NCI-H345 treated with DMSO at 0.1 percent for 48 hours (cell line): ENCODE measurements around the gene FBXO36.
"Not testable (repeated sequence)": the region's sequence is repeated elsewhere in the genome, so short reads cannot be mapped to it uniquely, and the experiment has no call there.

ENCODE experiments used
- DNase-seq: peaks from one replicate; lab custom pipeline; 2025; ENCODE audit not compliant: unreplicated experiment; lab: John Stamatoyannopoulos, UW

The FBXO36 gene

GRCh38 chr2:229910147-229910831, 12.0 kb upstream of the FBXO36 start:
- no peak for DNase-seq

DNA sequence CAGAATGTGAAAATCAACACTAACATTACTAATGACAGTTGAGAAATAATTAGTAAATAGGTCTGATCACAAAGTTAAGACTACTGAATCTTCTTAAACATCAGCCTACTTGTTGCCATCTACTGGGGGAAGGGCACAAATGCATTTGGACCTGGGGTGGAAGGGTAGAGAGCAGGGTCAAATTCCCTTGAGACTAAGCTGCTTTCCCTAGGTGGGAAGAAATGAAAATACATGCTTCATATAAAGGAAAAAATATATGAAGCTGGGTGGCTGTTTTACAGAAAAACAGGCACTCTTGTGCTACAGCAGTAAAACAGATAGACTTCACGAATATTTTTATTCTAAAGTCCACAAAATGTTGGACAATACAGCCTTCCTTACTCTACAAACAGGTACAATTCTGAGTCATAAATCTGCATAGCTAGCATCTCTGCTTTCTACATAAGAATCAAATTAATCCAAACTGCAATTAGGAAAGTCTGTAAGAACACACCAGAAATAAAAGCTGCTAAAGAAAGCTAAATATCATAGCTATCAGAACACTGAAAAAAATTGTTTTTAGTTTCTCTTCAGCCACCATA, 11.4 kb upstream of the FBXO36 start:
- no peak for DNase-seq

DNA sequence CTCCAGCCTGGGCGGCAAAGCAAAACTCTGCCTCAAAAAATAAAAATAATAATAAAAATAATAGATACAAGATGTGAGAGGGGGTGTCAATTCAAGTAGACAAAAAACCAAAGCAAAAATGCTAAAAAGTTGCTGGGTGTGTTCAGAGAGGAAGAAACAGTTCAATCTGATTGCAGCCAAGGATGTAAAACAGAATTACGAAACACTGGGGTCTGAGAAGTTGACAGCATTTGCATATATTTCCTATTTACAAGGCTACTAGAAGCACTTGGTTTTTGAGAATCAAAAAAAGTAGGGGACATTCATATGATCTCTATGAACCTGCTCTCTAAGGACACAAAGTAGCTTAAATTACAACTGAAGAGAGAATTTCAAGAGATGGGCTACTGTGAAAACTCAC, 8.1 kb upstream of the FBXO36 start:
- DNase-seq: no peak

DNA sequence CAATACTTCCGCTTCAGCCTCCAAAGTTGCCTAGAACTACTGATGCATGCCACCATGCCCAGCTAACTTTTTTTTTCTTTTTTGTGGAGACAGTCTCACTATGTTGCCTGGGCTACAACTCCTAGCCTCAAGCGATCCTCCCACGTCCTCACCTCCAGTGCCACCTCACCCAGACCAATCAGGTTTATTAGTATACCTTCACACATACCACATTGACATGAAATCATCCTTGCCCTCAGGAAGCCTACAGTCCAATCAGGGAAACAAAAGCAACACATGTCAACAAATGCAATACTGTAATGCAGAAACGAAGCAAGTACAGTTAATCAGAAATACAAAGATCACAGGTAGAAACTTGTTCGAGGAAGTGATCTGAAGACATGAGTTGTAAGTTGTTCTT, 4.5 kb upstream of the FBXO36 start:
- no peak for DNase-seq

GRCh38 chr2:229920011-229920641, 2.2 kb upstream of the FBXO36 start:
- no peak for DNase-seq

DNA sequence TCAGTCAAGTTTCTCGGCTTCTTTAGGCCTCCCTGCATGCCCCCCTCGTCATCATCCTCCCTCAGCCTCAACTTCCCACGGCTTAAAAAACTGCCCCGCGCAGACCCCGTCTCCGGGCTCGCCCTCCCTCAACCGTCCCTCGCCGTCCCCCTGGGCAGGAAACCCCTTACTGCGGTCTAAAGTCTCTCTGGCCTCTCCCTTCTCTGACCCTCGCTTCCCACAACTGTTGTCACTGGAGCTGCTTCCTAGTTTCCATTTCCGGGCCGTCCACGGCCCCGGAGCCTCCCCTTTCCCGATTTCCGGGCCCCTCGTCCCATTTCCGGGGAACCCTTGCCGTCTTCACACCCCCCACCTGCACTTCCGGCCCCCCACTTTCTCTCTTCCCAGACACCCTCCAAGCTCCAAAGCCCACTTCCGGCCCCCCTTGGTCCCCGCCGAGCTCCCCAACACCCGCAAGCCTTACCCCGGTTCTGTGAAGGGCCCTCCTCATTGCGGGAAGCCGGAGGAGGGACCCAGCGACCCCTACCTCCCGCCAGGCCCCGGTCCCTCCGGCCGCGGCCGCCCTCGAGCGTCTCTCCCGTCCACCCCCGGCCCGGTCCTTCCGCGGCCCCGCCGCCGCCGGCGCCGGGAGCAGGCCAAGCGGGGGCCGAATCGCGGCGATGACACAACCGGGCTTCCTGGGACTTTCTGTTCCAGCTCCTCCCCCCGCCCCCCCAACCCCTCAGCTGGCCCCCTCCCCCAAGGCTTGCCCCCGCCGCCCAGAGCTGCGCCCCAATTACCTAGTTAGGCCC, 1.0 kb upstream of the FBXO36 start:
- DNase-seq: peak; percentile 49

DNA sequence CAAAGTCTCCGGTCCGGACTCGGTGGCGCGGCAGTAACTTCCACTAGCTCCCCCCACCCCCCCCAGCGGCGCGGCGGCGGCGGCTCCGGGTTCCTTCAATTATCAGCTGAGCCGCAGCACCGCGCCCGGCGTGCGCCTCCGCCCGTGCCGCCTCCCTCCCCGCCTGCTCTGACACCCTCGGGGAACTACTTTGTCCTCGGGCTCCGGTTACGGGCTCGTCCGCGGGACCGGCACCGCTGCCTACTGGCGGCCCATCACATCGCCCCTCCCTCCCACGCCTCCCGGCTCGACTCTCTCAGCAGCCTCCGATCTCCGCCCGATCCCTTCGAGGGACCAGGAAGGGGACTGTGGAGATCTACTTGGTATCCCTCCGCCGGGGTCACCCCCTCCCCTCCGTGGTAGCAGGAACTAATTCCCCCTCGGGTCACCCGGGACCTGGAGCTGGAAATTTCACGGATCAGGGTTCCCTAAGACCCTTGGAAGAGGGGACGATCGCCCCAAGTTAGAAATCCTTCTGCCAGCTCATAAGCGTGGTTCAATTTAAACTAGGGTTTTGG, 333 bp upstream of the FBXO36 start, which contains the start of gene TRIP12:
Gene TRIP12, minus strand, starts transcription at position 118 of the 557 bp plus-strand sequence. CDS start 41,930 bp downstream, outside the sequence.
- DNase-seq: peak; percentile 90

DNA sequence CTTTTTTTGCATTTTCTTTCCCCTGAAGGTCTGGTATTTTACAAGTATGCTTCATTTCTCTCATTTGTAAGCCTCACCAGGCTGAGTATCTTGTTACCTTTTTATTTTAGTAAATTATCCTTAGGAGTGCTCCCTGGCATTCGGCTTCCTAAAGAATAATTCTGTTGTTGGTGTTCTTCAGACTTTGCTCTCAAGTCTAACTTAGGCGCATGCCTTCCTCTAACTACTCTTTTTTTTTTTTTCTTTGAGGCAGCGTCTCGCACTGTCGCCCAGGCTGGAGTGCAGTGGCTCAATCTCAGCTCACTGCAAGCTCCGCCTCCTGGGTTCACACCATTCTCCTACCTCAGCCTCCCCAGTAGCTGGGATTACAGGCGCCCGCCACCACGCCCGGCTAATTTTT, 2.2 kb downstream of the FBXO36 start:
- not testable (repeated sequence) for DNase-seq

DNA sequence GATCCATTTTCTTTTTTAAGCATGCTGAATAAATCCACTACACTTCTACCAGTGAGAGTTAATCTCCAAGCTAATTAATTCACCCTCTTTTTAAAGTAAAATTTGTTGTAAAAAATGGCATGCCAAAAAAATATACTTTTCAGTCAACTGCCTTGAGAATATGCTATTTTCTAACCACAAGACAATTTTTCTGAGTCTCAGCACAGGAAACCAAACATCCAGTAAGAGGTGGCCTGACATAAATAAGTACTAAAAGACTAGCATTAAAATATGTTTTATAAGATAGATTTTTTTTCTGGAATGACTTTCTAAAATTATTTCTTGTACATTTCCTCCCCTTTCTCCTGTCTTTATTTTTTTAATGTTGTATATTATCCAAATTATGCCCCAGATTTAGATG, 2.9 kb downstream of the FBXO36 start:
- no peak for DNase-seq

DNA sequence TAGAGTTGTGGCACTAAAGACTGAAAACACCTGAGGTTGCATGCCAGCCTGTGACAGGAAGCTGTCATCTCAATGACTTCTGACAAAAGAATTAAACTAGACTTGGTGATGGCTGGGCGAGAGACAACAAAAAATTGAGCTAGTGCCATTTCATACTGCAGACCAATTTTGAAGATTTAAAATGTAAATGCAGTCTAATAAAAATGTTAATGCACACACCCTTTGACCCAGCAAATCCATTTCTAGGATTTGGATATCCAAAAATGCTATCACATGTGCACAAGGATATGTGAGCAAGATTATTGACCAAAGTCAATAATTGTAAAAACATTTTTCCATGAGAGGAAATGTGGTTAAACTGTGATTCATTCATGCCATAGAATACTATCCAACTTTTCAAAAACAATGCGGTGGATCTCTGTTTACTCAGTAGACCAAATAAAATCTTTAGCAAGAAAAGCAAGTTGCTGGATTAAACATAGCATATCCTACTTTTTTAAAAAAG, 5.6 kb downstream of the FBXO36 start:
- DNase-seq: no peak

- no peak for DNase-seq
Observed at GRCh38 chr2:229930656-229931055, 8.4 kb downstream of the FBXO36 start.

GRCh38 chr2:229931241-229931640, 8.9 kb downstream of the FBXO36 start:
- no peak for DNase-seq

- no peak for DNase-seq
Observed at GRCh38 chr2:229937537-229937936, 15.2 kb downstream of the FBXO36 start.

DNA sequence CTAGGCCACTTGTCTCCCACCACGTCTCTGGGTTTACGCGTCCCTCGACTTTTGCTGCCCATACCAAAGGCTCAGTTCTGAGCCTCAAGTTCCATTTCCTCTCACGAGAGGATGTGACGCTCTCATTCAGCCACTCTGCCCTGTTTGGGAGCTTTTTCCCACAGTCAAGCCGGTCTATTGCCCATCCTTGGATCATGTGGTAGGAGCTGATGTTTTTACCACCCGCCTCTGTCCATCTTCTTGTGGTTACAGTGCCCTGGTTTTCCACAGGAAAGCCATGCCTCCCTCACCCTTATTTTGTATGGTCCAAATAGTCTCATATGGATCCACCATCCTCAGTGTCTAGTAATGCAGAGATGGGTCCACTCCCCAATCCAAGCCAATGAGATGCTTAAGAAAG, 20.4 kb downstream of the FBXO36 start:
- no peak for DNase-seq

GRCh38 chr2:229943171-229943570, 20.9 kb downstream of the FBXO36 start:
- no peak for DNase-seq

DNA sequence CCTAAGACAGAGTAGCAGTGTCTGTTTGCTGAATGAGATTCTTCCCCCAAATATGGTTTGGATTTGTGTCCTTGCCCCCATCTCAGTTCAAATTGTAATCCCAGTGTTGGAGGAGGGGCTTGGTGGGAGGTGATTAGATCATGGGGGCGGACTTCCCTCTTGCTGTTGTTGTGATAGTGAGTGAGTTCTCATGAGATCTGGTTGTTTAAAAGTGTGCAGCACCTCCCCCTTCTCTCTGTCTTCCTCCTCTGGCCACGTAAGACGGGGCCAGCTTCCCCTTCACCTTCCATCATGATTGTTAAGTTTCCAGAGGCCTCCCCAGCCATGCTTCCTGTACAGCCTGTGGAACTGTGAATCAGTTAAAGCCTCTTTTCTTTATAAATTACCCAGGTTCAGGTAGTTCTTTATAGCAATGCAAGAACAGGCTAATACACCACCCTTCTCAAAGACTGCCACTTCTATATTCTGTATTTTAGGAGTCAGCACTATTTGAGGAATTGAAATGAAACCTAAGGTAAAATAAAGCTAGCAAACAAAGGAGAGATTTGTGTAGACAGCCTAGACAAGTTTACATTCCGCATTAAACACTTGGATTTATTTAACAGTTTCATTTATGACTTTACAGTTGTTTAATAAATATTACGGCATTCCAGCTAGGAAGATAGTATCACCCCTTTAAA, 21.6 kb downstream of the FBXO36 start:
- no peak for DNase-seq

GRCh38 chr2:229945975-229946374, 23.7 kb downstream of the FBXO36 start:
- DNase-seq: no peak

GRCh38 chr2:229947544-229947943, 25.2 kb downstream of the FBXO36 start:
- DNase-seq: no peak

GRCh38 chr2:229952256-229952835, 30.0 kb downstream of the FBXO36 start:
- no peak for DNase-seq

DNA sequence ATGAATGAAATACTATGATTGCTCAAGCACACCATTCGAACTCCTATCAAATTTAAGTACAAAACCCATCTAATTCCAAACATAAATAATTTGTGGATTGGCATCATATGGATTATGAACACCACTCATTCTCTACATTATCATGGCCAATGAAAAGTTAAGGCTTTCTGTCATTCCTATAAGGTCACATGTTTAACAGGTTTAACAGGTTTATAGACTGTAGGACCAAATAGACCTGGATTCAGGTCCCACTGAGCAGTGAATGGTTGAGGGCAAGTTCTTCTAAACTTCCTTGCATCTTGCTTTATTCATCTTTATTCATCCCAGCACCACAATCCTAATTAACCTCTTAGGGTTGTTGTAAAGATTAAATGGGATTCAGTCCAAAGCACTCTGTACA, 33.4 kb downstream of the FBXO36 start:
- DNase-seq: no peak
